Mesendoderm (in vitro differentiated cells): Measurements from ENCODE around the gene STUM.

Experiments used
- DNase-seq: peaks from one replicate; pipeline ENCODE4 v3.0.0; 2013
- H2AK5ac ChIP-seq: 2 replicates; pipeline ENCODE4 v1.6.1; 2013; ENCODE audit warnings: low read length, inconsistent platforms
- H2BK120ac ChIP-seq: 2 replicates; pipeline ENCODE4 v1.6.1; 2013; ENCODE audit warnings: low read depth, mild to moderate bottlenecking, low read length, moderate library complexity, mixed read lengths
- H2BK15ac ChIP-seq: replicated peaks from 2 replicates; pipeline ENCODE4 v1.6.1; 2013; ENCODE audit warnings: low read depth, mild to moderate bottlenecking, moderate library complexity
- H2BK5ac ChIP-seq: 2 replicates; pipeline ENCODE4 v1.6.1; 2013; ENCODE audit warnings: low read length, inconsistent platforms
- H3K18ac ChIP-seq: 2 replicates; pipeline ENCODE4 v1.6.1; 2013; ENCODE audit warnings: mild to moderate bottlenecking, low read length, mixed read lengths
- H3K23ac ChIP-seq: one replicate; pipeline ENCODE4 v1.6.1; 2013; ENCODE audit warnings: low read length
- H3K27ac ChIP-seq: 2 replicates; pipeline ENCODE4 v1.5.1; 2013; ENCODE audit warnings: low read depth, mild to moderate bottlenecking, inconsistent platforms, low read length, moderate library complexity
- H3K27me3 ChIP-seq: 2 replicates; pipeline ENCODE4 v1.6.1; 2013; ENCODE audit warnings: low read length, control low read depth, mild to moderate bottlenecking, inconsistent platforms; ENCODE audit not compliant: insufficient read depth, poor library complexity
- H3K36me3 ChIP-seq: 2 replicates; pipeline ENCODE4 v1.6.1; 2013; ENCODE audit warnings: low read length, inconsistent platforms; ENCODE audit not compliant: control insufficient read depth, insufficient read depth
- H3K4ac ChIP-seq: one replicate; pipeline ENCODE4 v1.6.1; 2013; ENCODE audit warnings: low read depth, mild to moderate bottlenecking, low read length, moderate library complexity
- H3K4me1 ChIP-seq: 2 replicates; pipeline ENCODE4 v1.6.1; 2013; ENCODE audit warnings: low read depth, low read length, inconsistent platforms; ENCODE audit not compliant: control insufficient read depth
- H3K4me2 ChIP-seq: 2 replicates; pipeline ENCODE4 v1.6.1; 2013; ENCODE audit warnings: low read length
- H3K4me3 ChIP-seq: 2 replicates; pipeline ENCODE4 v1.5.1; 2013; ENCODE audit warnings: mild to moderate bottlenecking, low read length
- H3K56ac ChIP-seq: one replicate; pipeline ENCODE4 v1.6.1; 2013; ENCODE audit warnings: low read length
- H3K79me1 ChIP-seq: 2 replicates; pipeline ENCODE4 v1.6.1; 2013; ENCODE audit warnings: low read length, inconsistent platforms
- H3K79me2 ChIP-seq: 2 replicates; pipeline ENCODE4 v1.6.1; 2013; ENCODE audit warnings: mild to moderate bottlenecking, low read length; ENCODE audit not compliant: control insufficient read depth, insufficient read depth
- H3K9ac ChIP-seq: 2 replicates; pipeline ENCODE4 v1.6.1; 2013; ENCODE audit warnings: low read length, inconsistent platforms
- H4K5ac ChIP-seq: one replicate; pipeline ENCODE4 v1.6.1; 2013; ENCODE audit warnings: low read length
- H4K8ac ChIP-seq: one replicate; pipeline ENCODE4 v1.6.1; 2013; ENCODE audit warnings: low read depth, mild to moderate bottlenecking, control low read depth, low read length, moderate library complexity
- WGBS: extraction: QIAGEN DNeasy Blood & Tissue Kit; methylation state at CpG from one replicate; pipeline ENCODE4 v1.1.7; 2013; ENCODE audit warnings: low lambda C conversion rate, missing lambda C conversion rate; ENCODE audit not compliant: insufficient coverage; ENCODE audit errors: extremely low coverage; 5-methylcytosine and 5-hydroxymethylcytosine counted together

STUM gene

DNA sequence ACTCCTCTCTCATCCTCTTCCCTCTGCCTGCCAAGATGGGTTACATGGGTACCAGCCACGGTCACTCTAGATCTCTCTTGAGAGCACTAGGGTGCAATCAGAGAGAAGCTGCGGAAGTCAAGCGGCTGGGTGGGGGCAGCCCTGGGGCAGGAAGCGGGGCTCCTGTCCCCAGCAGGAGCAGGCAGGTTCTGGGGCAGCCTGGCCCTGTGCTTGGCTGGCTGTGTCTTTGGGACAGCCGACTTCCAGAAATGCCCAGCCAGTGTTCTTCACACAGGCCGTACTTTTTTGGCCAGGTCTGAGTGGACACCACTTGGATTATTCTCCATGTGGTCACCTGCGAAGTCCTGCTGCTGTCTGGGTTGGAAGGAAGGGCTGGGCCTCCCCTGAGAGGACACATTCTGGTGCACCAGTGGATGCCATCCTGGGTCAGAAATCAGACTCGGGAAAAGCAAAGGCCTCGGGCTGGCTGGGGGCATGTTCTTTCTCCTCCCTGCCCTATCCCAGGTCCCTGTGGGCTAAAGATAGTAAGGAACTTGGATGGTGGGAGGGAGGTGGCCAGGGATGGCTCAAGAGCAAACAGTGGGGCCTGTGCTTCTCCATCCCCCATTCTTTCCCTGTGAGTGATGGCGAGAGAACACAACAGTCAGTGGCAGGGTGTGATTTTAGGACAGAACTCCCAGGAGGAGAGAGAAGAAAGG lies 96.9 kb downstream of the STUM start:
- no peak overlapping the region for H3K23ac ChIP-seq
- H2BK120ac ChIP-seq = no peak overlapping the region
- H3K18ac ChIP-seq = no peak overlapping the region
- H3K4me2 ChIP-seq = no peak overlapping the region
- H3K79me2 ChIP-seq = no peaks in the 10 kb centered on the region
- H3K9ac ChIP-seq = no peak overlapping the region
- peaks cover 3% of the 10 kb centered on the region for H3K79me1 ChIP-seq
- no peak overlapping the region for H2BK15ac ChIP-seq
- peaks cover 1% of the 10 kb centered on the region for H3K36me3 ChIP-seq
- DNase-seq = no peak
- H3K4me1 ChIP-seq = peaks cover 2% of the 10 kb centered on the region
- no peaks in the 10 kb centered on the region for H3K27me3 ChIP-seq
- no peak overlapping the region for H4K8ac ChIP-seq
- H3K27ac ChIP-seq = no peak overlapping the region
- H2AK5ac ChIP-seq = no peak overlapping the region
- H3K4ac ChIP-seq = no peak overlapping the region
- H2BK5ac ChIP-seq = no peak overlapping the region
- no peak overlapping the region for H3K4me3 ChIP-seq
- H4K5ac ChIP-seq = no peak overlapping the region
- no peak overlapping the region for H3K56ac ChIP-seq
- no CpG with 5 or more reads among the region's 10 CpGs for WGBS

DNA sequence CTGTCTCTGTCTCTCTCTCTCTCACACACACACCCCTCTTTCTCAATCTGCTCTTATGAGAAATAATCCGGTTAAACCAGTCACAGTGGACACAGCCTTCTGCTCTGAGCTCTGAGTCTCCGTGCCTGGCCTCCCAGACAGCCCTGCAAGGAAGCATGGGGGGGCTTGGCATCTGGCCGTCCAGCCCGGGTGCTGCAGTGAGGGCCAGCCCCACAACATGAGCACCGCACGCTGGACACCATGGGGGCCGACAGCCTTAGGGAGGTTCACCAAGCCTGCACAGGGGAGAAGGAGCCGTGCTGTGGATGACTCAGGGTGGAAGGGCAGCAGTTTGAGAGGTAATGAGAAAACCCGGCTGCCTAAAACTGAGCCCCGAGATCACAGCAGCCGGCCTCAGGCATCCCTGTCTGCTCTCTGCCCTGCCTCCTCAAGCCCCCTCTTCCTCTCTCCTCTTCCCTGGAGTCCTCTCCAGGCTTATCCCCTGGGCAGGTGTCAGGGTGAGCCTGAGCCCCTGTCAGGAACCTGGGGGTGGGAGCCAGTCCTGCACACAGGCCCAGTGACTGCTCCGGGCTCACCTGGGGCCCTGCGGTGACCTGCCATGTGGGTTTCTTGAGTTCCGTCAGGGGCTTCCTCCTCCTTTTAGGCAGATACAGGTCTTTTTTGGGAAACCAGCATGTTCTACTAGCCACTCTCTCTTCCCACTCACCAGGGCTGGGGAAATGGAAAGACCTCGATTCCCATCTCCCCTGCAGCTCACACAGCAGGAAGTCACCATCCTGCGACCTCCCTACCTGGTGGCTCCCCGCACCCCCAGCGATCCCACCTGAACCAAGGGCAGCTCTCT lies 97.7 kb downstream of the STUM start:
- Histone ChIP-seq H3K27ac (no peak overlapping the region), H4K5ac (no peak overlapping the region), H2BK15ac (no peak overlapping the region), H3K79me1 (peaks cover 3% of the 10 kb centered on the region), H3K4me3 (no peak overlapping the region), H4K8ac (no peak overlapping the region), H3K56ac (no peak overlapping the region), H3K4me2 (no peak overlapping the region), H2BK5ac (no peak overlapping the region), H3K4me1 (peaks cover 2% of the 10 kb centered on the region), H2BK120ac (no peak overlapping the region), H3K23ac (no peak overlapping the region), H3K18ac (no peak overlapping the region), H3K27me3 (no peaks in the 10 kb centered on the region), H3K9ac (no peak overlapping the region), H3K36me3 (peaks cover 1% of the 10 kb centered on the region), H3K4ac (no peak overlapping the region), H3K79me2 (no peaks in the 10 kb centered on the region), H2AK5ac (no peak overlapping the region)
- DNase-seq = no peak
- no CpG with 5 or more reads among the region's 18 CpGs for WGBS

DNA sequence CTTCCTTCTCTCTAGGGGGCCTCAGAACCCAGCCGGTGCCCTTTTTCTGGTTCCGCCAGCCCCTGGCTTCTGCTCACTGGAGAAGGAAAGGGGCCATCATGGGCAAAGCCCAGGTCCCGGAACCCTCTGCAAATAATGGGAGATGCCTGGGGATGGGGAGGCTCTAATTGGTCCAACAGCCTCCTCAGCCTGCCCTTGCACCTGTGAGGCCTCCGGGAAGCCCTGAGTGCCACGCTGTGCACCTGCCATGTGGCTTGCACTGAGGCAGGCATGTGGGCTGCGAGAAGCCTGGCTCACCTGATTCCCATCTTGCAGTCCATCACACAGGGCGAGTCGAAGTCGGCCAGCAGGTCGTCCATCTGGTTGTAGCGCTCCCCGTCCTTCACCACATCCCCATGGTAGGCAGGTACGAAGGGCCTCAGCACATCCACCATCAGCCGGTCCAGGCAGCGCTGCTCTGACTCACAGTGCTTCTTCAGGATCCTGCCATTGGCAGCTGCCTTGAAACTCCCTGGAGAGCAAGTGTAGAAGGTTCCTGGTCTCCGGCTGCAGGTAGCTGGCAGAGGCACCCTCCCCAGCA lies 98.4 kb downstream of the STUM start:
- Histone ChIP-seq H3K23ac (no peak overlapping the region), H3K27ac (no peak overlapping the region), H3K9ac (no peak overlapping the region), H2BK120ac (no peak overlapping the region), H3K4me3 (no peak overlapping the region), H3K79me1 (peaks cover 3% of the 10 kb centered on the region), H3K4me2 (no peak overlapping the region), H3K56ac (no peak overlapping the region), H4K8ac (no peak overlapping the region), H3K79me2 (no peaks in the 10 kb centered on the region), H3K4ac (no peak overlapping the region), H2BK5ac (no peak overlapping the region), H2AK5ac (no peak overlapping the region), H3K18ac (no peak overlapping the region), H3K27me3 (no peaks in the 10 kb centered on the region), H3K36me3 (peaks cover 1% of the 10 kb centered on the region), H3K4me1 (peaks cover 2% of the 10 kb centered on the region), H4K5ac (no peak overlapping the region), H2BK15ac (no peak overlapping the region)
- DNase-seq = no peak
- WGBS = no CpG with 5 or more reads among the region's 16 CpGs

- WGBS = no CpG with 5 or more reads among the region's 8 CpGs
- H3K4me3 ChIP-seq = no peak overlapping the region
- H4K8ac ChIP-seq = no peak overlapping the region
- peaks cover 2% of the 10 kb centered on the region for H3K4me1 ChIP-seq
- H3K18ac ChIP-seq = no peak overlapping the region
- no peak for DNase-seq
- H2BK5ac ChIP-seq = no peak overlapping the region
- no peak overlapping the region for H3K9ac ChIP-seq
- H3K79me2 ChIP-seq = no peaks in the 10 kb centered on the region
- no peaks in the 10 kb centered on the region for H3K27me3 ChIP-seq
- H3K4ac ChIP-seq = no peak overlapping the region
- no peak overlapping the region for H3K23ac ChIP-seq
- H3K4me2 ChIP-seq = no peak overlapping the region
- H4K5ac ChIP-seq = no peak overlapping the region
- H2BK15ac ChIP-seq = no peak overlapping the region
- H2BK120ac ChIP-seq = no peak overlapping the region
- H3K27ac ChIP-seq = no peak overlapping the region
- no peak overlapping the region for H2AK5ac ChIP-seq
- peaks cover 1% of the 10 kb centered on the region for H3K36me3 ChIP-seq
- no peak overlapping the region for H3K56ac ChIP-seq
- H3K79me1 ChIP-seq = peaks cover 3% of the 10 kb centered on the region
Observed at GRCh38 chr1:226647719-226648118, 99.2 kb downstream of the STUM start.

GRCh38 chr1:226648421-226648820 lies 99.9 kb downstream of the STUM start:
- H3K4me2 ChIP-seq = no peak overlapping the region
- no peak overlapping the region for H3K56ac ChIP-seq
- no peak overlapping the region for H3K4me3 ChIP-seq
- no peak overlapping the region for H2BK5ac ChIP-seq
- no peak overlapping the region for H2BK120ac ChIP-seq
- H3K79me2 ChIP-seq = no peaks in the 10 kb centered on the region
- H2AK5ac ChIP-seq = no peak overlapping the region
- no peak overlapping the region for H3K27ac ChIP-seq
- H4K5ac ChIP-seq = no peak overlapping the region
- WGBS = no CpG with 5 or more reads among the region's 6 CpGs
- no peak overlapping the region for H3K9ac ChIP-seq
- peaks cover 1% of the 10 kb centered on the region for H3K36me3 ChIP-seq
- H3K4ac ChIP-seq = no peak overlapping the region
- no peak for DNase-seq
- peaks cover 3% of the 10 kb centered on the region for H3K79me1 ChIP-seq
- no peak overlapping the region for H2BK15ac ChIP-seq
- no peak overlapping the region for H3K23ac ChIP-seq
- H3K27me3 ChIP-seq = no peaks in the 10 kb centered on the region
- H3K4me1 ChIP-seq = peaks cover 4% of the 10 kb centered on the region
- H4K8ac ChIP-seq = no peak overlapping the region
- no peak overlapping the region for H3K18ac ChIP-seq
